SK-N-SH (cell line): Measurements from ENCODE around the gene SEPTIN10. TPM values are rescaled to one million over a fixed set of nuclear protein-coding genes. Genes with fewer than 3 reads are reported as not detected.

Experiments
- CTCF ChIA-PET: fragments of 300-600, 350-600 bp; formaldehyde crosslinking; extraction: SDS; loops from one replicate; lab custom pipeline; 2021; lab: Yijun Ruan, JAX
- POLR2A ChIA-PET: fragments of 350-600 bp; sonication (Branson Sonifier 250); formaldehyde crosslinking; extraction: SDS; loops from one replicate; lab custom pipeline; 2020; ENCODE audit warnings: antibody characterized with exemption, inconsistent platforms; lab: Yijun Ruan, JAX
- DNase-seq: peaks from one replicate; pipeline ENCODE4 v3.0.0; 2012
- H2AFZ ChIP-seq: fragments of 200-600 bp; sonication (generic); 2 replicates; pipeline ENCODE4 v1.8.1; 2016; ENCODE audit warnings: antibody characterized with exemption, mild to moderate bottlenecking, low read depth
- H3F3A ChIP-seq: fragments of 200-600 bp; sonication (generic); replicated peaks from 2 replicates; pipeline ENCODE3; 2016; ENCODE audit warnings: antibody characterized with exemption, mild to moderate bottlenecking; ENCODE audit not compliant: insufficient read depth
- H3K27ac ChIP-seq, 2 experiments: fragments of 200-500 bp in 1 of 2; fragments of 200-600 bp in 1 of 2; sonication (Bioruptor generic) in 1 of 2; sonication (generic), shearing (Covaris generic) in 1 of 2; 2 replicates each; pipeline versions ENCODE4 v1.5.1 to v1.6.1; 2014 to 2016; ENCODE audit warnings: low read depth in 2 of 2, inconsistent platforms in 1 of 2, low read length in 1 of 2, mild to moderate bottlenecking in 1 of 2, mixed read lengths in 1 of 2
- H3K27me3 ChIP-seq: fragments of 200-600 bp; sonication (generic), shearing (Covaris generic); 2 replicates; pipeline ENCODE4 v1.6.1; 2016; ENCODE audit warnings: mixed run types; ENCODE audit not compliant: insufficient read depth
- H3K36me3 ChIP-seq, 2 experiments: fragments of 200-500 bp in 1 of 2; fragments of 200-600 bp in 1 of 2; sonication (Bioruptor generic) in 1 of 2; sonication (generic) in 1 of 2; replicated peaks in 1 of 2; 2 replicates each; pipeline versions ENCODE3 to v1.5.1; 2014 to 2016; ENCODE audit warnings: low read length in 1 of 2, mild to moderate bottlenecking in 1 of 2; ENCODE audit not compliant: insufficient read depth in 2 of 2, control insufficient read depth in 1 of 2
- H3K4me1 ChIP-seq, 2 experiments: fragments of 200-500 bp in 1 of 2; fragments of 200-600 bp in 1 of 2; sonication (Bioruptor generic) in 1 of 2; sonication (generic), shearing (Covaris generic) in 1 of 2; 2 replicates each; pipeline versions ENCODE4 v1.5.1 to v1.6.1; 2014 to 2016; ENCODE audit warnings: low read depth in 1 of 2, low read length in 1 of 2, mixed run types in 1 of 2; ENCODE audit not compliant: insufficient read depth in 2 of 2, control insufficient read depth in 1 of 2
- H3K4me2 ChIP-seq: fragments of 200-600 bp; sonication (generic), shearing (Covaris generic); 2 replicates; pipeline ENCODE4 v1.6.1; 2017; ENCODE audit warnings: mixed run types
- H3K4me3 ChIP-seq, 2 experiments: fragments of 200-500 bp in 1 of 2; fragments of 200-600 bp in 1 of 2; sonication (Bioruptor generic) in 1 of 2; sonication (generic), shearing (Covaris generic) in 1 of 2; 2 replicates each; pipeline versions ENCODE4 v1.5.1 to v1.8.1; 2014 to 2016; ENCODE audit warnings: low read depth in 2 of 2, inconsistent platforms in 1 of 2, low read length in 1 of 2, mild to moderate bottlenecking in 1 of 2, mixed read lengths in 1 of 2, moderate library complexity in 1 of 2
- H3K79me2 ChIP-seq: fragments of 200-600 bp; sonication (generic); 2 replicates; pipeline ENCODE4 v1.8.1; 2017; ENCODE audit warnings: mild to moderate bottlenecking; ENCODE audit not compliant: insufficient read depth
- H3K9ac ChIP-seq: fragments of 200-600 bp; sonication (generic); 2 replicates; pipeline ENCODE4 v1.6.1; 2017; ENCODE audit warnings: mixed run types
- H3K9me2 ChIP-seq: fragments of 200-600 bp; sonication (generic); 2 replicates; pipeline ENCODE4 v1.6.1; 2017; ENCODE audit warnings: mixed run types
- H3K9me3 ChIP-seq: fragments of 200-600 bp; sonication (generic); 2 replicates; pipeline ENCODE4 v1.6.1; 2017; ENCODE audit warnings: mixed run types, mild to moderate bottlenecking, moderate library complexity
- H4K20me1 ChIP-seq: fragments of 200-600 bp; sonication (generic); 2 replicates; pipeline ENCODE4 v1.6.1; 2017; ENCODE audit warnings: mild to moderate bottlenecking, mixed run types; ENCODE audit not compliant: insufficient read depth
- CHD2 ChIP-seq: fragments of 150-350 bp; IDR thresholded peaks from 2 replicates; pipeline ENCODE4 v1.6.1; 2018; ENCODE audit warnings: low read length; ENCODE audit not compliant: partially characterized antibody
- CTCF ChIP-seq: fragments of 200-600 bp; sonication (generic); IDR thresholded peaks from 2 replicates; pipeline ENCODE4 v1.6.1; 2017; ENCODE audit warnings: antibody characterized with exemption, mild to moderate bottlenecking, moderate library complexity
- ELF1 ChIP-seq: IDR thresholded peaks from 2 replicates; pipeline ENCODE4 v1.4.0; 2012
- EP300 ChIP-seq, 2 experiments: IDR thresholded peaks; 2 replicates each; pipeline versions ENCODE4 v1.4.0 to v1.6.1; 2012; ENCODE audit warnings: borderline replicate concordance in 1 of 2, low read depth in 1 of 2, low read length in 1 of 2
- FOSL2 ChIP-seq: IDR thresholded peaks from 2 replicates; pipeline ENCODE4 v1.4.0; 2012; ENCODE audit warnings: low read depth, mild to moderate bottlenecking, moderate library complexity, borderline replicate concordance
- FOXM1 ChIP-seq: IDR thresholded peaks from 2 replicates; pipeline ENCODE4 v1.4.0; 2012; ENCODE audit warnings: low read depth, mild to moderate bottlenecking
- GABPA ChIP-seq: IDR thresholded peaks from 2 replicates; pipeline ENCODE4 v1.4.0; 2012; ENCODE audit warnings: low read depth, mild to moderate bottlenecking
- MAX ChIP-seq: IDR thresholded peaks from 2 replicates; pipeline ENCODE4 v1.4.0; 2012; ENCODE audit warnings: low read depth
- MXI1 ChIP-seq: IDR thresholded peaks from 2 replicates; pipeline ENCODE4 v1.6.1; 2012; ENCODE audit warnings: mild to moderate bottlenecking, low read depth, low read length, improper control_type of control experiment
- NFIC ChIP-seq: IDR thresholded peaks from 2 replicates; pipeline ENCODE4 v1.4.0; 2012; ENCODE audit warnings: borderline replicate concordance
- POLR2AphosphoS5 ChIP-seq: IDR thresholded peaks from 2 replicates; pipeline ENCODE4 v1.6.1; 2012; ENCODE audit warnings: low read depth, low read length
- RCOR1 ChIP-seq: fragments of 150-350 bp; IDR thresholded peaks from 2 replicates; pipeline ENCODE4 v1.6.1; 2017; ENCODE audit warnings: antibody characterized with exemption, low read length
- RFX5 ChIP-seq: IDR thresholded peaks from 2 replicates; pipeline ENCODE4 v1.6.1; 2012; ENCODE audit warnings: mild to moderate bottlenecking, improper control_type of control experiment, low read length
- SMC3 ChIP-seq: IDR thresholded peaks from 2 replicates; pipeline ENCODE4 v1.6.1; 2012; ENCODE audit warnings: low read depth, low read length, improper control_type of control experiment
- TCF12 ChIP-seq: IDR thresholded peaks from 2 replicates; pipeline ENCODE4 v1.4.0; 2012
- TEAD4 ChIP-seq: IDR thresholded peaks from 2 replicates; pipeline ENCODE4 v1.4.0; 2012; ENCODE audit warnings: mild to moderate bottlenecking, borderline replicate concordance; ENCODE audit not compliant: insufficient read depth
- ZBTB33 ChIP-seq: IDR thresholded peaks from 2 replicates; pipeline ENCODE4 v1.4.0; 2012; ENCODE audit warnings: low read depth, borderline replicate concordance
- WGBS: methylation state at CpG from one replicate; pipeline ENCODE4 v1.1.6; 2017; ENCODE audit warnings: low lambda C conversion rate; 5-methylcytosine and 5-hydroxymethylcytosine counted together
- polyA plus RNA-seq, 3 experiments: library from polyadenylated mRNA; depleted of rRNA; stranded (reverse); fragments of >200 nt; gene quantifications; 2 replicates each; pipeline ENCODE4 v1.2.3, GENCODE V29; 2012
- TF ChIP-seq, protein P1 (sequence below): fragments of 150-350 bp; IDR thresholded peaks from 2 replicates; pipeline ENCODE4 v1.6.1; 2016; ENCODE audit warnings: mild to moderate bottlenecking, low read depth, low read length

The SEPTIN10 gene
- polyA plus RNA-seq, 1 of the 3 experiments (the other 2 are of a cell fraction), result 46.5 TPM

DNA sequence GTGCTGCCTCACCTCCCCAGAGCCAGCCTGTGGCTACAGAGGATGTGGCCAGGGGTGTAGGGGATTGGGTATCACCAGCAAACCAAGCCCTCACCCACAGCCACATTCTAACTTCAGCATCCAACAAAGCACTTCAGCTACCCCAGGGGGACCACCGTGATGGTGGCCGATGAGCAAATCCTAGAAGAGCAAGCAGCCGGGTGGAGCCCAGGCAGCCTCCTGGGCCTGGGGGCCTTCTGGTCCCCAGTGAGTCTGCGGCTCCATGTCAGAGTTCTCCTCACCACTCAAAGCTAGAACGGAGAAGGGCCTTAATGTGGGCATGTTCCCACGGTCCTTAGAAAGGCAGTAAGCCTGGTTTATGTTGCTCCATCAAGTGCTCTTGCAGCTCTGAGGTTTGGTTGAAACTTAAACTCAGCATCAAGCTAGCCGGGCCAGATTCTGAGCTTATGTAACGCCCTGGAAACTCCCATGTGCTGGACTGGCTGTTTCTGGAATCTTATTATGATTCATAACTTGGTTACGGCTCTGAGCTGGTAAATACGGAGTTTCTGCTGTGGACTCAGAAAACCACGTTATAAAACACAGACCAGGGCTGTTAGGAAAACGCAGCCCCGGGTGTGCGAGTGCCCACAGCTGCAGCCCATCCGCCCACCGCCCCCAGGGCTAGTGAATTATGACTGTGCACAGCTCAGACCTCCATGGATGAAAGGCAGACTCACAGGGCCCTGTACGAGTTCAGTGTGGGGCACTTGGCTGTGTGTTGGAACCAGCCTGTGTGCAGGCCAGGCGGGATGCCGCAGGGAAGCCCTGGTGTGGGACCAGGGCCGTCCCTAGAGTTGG, 99.8 kb downstream of the SEPTIN10 start (continued):
- no peak for TF ChIP-seq CTCF
- TF ChIP-seq, all 33 proteins: peak for 8

DNA sequence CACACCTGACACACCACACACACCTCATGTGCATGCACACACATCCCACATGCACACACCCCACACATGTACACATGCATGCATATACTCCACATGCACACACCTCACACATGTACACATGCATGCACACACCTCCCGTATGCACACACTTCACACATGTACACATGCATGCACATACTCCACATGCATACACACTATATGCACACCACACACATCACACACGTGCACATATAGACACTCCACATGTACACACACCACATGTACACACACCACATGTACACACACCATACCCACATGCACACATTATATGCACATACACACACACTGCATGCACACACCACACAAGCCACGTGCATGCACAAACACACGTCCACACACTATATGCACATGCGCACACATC, 100.5 kb downstream of the SEPTIN10 start:
- Histone ChIP-seq H4K20me1 (no peaks in the 10 kb centered on the region), H3K9me3 (no peaks in the 10 kb centered on the region), H3K4me2 (no peak overlapping the region), H3F3A (peaks cover 5% of the 10 kb centered on the region), H3K79me2 (no peaks in the 10 kb centered on the region), H3K27ac (no peak overlapping the region), H3K4me3 (no peak overlapping the region), H3K27me3 (no peaks in the 10 kb centered on the region), H3K36me3 (no peaks in the 10 kb centered on the region), H3K9me2 (no peaks in the 10 kb centered on the region), H3K9ac (no peak overlapping the region), H3K4me1 (peaks cover 4 to 19% of the 10 kb centered on the region in 2 experiments; a peak in 2 of 4 replicates), H2AFZ (no peak overlapping the region)
- ChIA-PET POLR2A (no interaction called here), CTCF (interaction anchor here (1.2 kb wide), 1 partner anchor 32 kb away, joined by 4 read pairs; no protein-coding TSS in a partner anchor)
- TF ChIP-seq POLR2AphosphoS5, result no peak
- no peak for TF ChIP-seq GABPA
- no peak for TF ChIP-seq RFX5
- no peak for TF ChIP-seq EP300 (IDR thresholded peaks at IDR 0.05; ENCODE audit: borderline replicate concordance in 1 of 2, low read depth in 1 of 2, low read length in 1 of 2)
- TF ChIP-seq CHD2, result no peak
- TF ChIP-seq ELF1, result no peak
- no peak for TF ChIP-seq FOSL2
- TF ChIP-seq FOXM1, result no peak
- no peak for TF ChIP-seq MAX
- no peak for TF ChIP-seq SMC3
- no peak for TF ChIP-seq RCOR1
- no peak for TF ChIP-seq TCF12
- TF ChIP-seq CTCF, result no peak
- TF ChIP-seq TEAD4, result no peak
- no peak for TF ChIP-seq ZBTB33
- no peak for TF ChIP-seq MXI1
- TF ChIP-seq NFIC, result no peak
- TF ChIP-seq, protein P1, sequence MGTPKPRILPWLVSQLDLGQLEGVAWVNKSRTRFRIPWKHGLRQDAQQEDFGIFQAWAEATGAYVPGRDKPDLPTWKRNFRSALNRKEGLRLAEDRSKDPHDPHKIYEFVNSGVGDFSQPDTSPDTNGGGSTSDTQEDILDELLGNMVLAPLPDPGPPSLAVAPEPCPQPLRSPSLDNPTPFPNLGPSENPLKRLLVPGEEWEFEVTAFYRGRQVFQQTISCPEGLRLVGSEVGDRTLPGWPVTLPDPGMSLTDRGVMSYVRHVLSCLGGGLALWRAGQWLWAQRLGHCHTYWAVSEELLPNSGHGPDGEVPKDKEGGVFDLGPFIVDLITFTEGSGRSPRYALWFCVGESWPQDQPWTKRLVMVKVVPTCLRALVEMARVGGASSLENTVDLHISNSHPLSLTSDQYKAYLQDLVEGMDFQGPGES, result no peak
- 96% methylated on average over 5 of the region's 5 CpGs for WGBS
- DNase-seq, result no peak
